ENCODE measurements around the gene PVALEF.
"Not testable (repeated sequence)": the region's sequence is repeated elsewhere in the genome, so short reads cannot be mapped to it uniquely, and the experiment has no call there.

- not testable (repeated sequence) for TF ChIP-seq CTCF, EP300 (IDR thresholded peaks at IDR 0.05)
Measured at GRCh38 chr17:81227630-81228029, 62.3 kb downstream of the PVALEF start.
